Type B pancreatic cell (in vitro differentiated cells): ENCODE measurements around the gene HOXD1. TPM values are rescaled to one million over a fixed set of nuclear protein-coding genes. Genes with fewer than 3 reads are reported as not detected.
A peak's percentile ranks its signal among the peaks of the same experiment; 100 is the strongest.

Experiments used
- DNase-seq: peaks from one replicate; pipeline ENCODE4 v3.0.0; 2021; ENCODE audit warnings: mixed read lengths; ENCODE audit not compliant: unreplicated experiment; ENCODE audit errors: extremely low spot score
- H3K27ac Mint-ChIP-seq: 2 replicates; pipeline ENCODE4 v1.8.0; 2021; ENCODE audit warnings: mild to moderate bottlenecking, mixed read lengths
- H3K27me3 Mint-ChIP-seq: 2 replicates; pipeline ENCODE4 v1.8.0; 2021; ENCODE audit warnings: mixed read lengths
- H3K36me3 Mint-ChIP-seq: 2 replicates; pipeline ENCODE4 v1.8.0; 2021; ENCODE audit warnings: mixed read lengths
- H3K4me1 Mint-ChIP-seq: one replicate; pipeline ENCODE4 v1.8.0; 2021; ENCODE audit warnings: mixed read lengths; ENCODE audit not compliant: unreplicated experiment
- H3K4me3 Mint-ChIP-seq: 2 replicates; pipeline ENCODE4 v1.8.0; 2021; ENCODE audit warnings: mild to moderate bottlenecking, mixed read lengths
- H3K9me3 Mint-ChIP-seq: 2 replicates; pipeline ENCODE4 v1.8.0; 2021; ENCODE audit warnings: mixed read lengths
- total RNA-seq: library from RNA; stranded (reverse); gene quantifications from 2 replicates; pipeline ENCODE4 v1.2.1, GENCODE V29; 2021; ENCODE audit warnings: low replicate concordance
- TF ChIP-seq, protein P1 (sequence below): fragments of 200-600 bp; sonication (generic); conservative IDR thresholded peaks from 2 replicates; pipeline ENCODE4 v1.5.0; 2021; ENCODE audit warnings: antibody characterized with exemption, mild to moderate bottlenecking

The HOXD1 gene
- total RNA-seq, 1 donor from 2014 or later = 7.7 TPM

GRCh38 chr2:176147800-176148496, 40.5 kb upstream of the HOXD1 start:
- Mint-ChIP-seq H3K9me3 (no peaks in the 10 kb centered on the region), H3K27ac (peak overlapping the region; percentile 21), H3K36me3 (peaks cover 8% of the 10 kb centered on the region), H3K4me1 (peaks cover 21% of the 10 kb centered on the region), H3K27me3 (peaks cover 94% of the 10 kb centered on the region), H3K4me3 (peak overlapping the region; percentile 76)
- TF ChIP-seq, protein P1, sequence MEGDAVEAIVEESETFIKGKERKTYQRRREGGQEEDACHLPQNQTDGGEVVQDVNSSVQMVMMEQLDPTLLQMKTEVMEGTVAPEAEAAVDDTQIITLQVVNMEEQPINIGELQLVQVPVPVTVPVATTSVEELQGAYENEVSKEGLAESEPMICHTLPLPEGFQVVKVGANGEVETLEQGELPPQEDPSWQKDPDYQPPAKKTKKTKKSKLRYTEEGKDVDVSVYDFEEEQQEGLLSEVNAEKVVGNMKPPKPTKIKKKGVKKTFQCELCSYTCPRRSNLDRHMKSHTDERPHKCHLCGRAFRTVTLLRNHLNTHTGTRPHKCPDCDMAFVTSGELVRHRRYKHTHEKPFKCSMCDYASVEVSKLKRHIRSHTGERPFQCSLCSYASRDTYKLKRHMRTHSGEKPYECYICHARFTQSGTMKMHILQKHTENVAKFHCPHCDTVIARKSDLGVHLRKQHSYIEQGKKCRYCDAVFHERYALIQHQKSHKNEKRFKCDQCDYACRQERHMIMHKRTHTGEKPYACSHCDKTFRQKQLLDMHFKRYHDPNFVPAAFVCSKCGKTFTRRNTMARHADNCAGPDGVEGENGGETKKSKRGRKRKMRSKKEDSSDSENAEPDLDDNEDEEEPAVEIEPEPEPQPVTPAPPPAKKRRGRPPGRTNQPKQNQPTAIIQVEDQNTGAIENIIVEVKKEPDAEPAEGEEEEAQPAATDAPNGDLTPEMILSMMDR = no peak
- DNase-seq = no peak

- H3K27me3 Mint-ChIP-seq = peaks cover 94% of the 10 kb centered on the region
- no peak for DNase-seq
- H3K4me3 Mint-ChIP-seq = peak overlapping the region; percentile 89
- H3K9me3 Mint-ChIP-seq = no peaks in the 10 kb centered on the region
- TF ChIP-seq, protein P1 = no peak
- no peak overlapping the region for H3K27ac Mint-ChIP-seq
- peaks cover 8% of the 10 kb centered on the region for H3K36me3 Mint-ChIP-seq
- peaks cover 21% of the 10 kb centered on the region for H3K4me1 Mint-ChIP-seq
Measured at GRCh38 chr2:176148751-176149421, 39.6 kb upstream of the HOXD1 start.

DNA sequence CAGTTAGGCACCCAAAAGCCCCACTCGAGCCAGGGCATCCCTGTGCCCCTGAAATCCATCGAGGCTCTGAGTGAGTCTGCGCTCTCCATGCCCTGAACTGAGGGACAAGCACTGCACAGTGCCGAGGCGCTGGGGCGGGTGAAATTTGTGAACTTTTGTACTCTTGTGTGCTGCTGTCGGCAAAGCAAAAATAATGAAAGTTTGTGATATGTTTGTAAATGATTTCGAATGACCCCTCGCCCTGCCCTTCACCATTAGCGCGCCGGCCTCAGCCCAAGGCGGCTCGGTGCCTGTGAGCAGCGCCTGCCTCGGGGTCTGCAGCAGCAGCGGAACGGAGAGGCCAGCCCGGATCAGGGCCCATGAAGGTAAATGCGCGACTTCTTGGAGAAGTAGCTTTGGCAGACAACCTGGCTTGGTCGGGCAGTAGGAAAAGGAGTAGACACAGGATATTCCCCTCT, 39.0 kb upstream of the HOXD1 start:
- H3K4me1 Mint-ChIP-seq = peaks cover 21% of the 10 kb centered on the region
- H3K27me3 Mint-ChIP-seq = peaks cover 94% of the 10 kb centered on the region
- peaks cover 12% of the 10 kb centered on the region for H3K36me3 Mint-ChIP-seq
- TF ChIP-seq, protein P1 = no peak
- H3K4me3 Mint-ChIP-seq = peak overlapping the region; percentile 89
- H3K27ac Mint-ChIP-seq = no peak overlapping the region
- no peaks in the 10 kb centered on the region for H3K9me3 Mint-ChIP-seq
- DNase-seq = no peak

DNA sequence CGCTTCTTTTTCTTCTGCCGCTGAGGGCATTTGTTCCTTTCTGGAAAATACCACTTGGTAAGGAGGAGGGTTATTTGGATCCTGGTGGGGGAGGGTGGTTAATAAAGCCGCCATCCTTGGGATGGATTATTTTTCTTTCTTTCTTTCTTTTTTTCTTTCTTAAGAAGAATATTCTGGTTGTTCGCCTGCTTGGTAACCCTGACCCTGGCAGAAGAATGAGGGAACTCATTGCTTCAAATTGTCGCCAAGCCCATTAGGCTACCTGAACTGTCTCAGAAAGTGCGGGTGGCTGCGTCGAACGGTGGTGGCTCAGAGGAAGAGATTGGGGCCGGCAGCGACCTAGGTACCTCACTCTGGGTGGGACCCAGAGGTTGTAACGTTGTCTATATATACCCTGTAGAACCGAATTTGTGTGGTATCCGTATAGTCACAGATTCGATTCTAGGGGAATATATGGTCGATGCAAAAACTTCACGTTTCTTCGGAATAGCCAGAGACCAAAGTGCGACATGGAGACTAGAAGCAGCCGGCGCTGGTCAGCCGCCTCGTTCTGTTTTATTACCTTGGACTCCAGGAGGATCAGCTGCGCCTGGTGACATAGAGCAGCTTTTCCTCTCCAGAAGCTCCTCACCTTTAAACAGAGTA, 38.4 kb upstream of the HOXD1 start:
- H3K27ac Mint-ChIP-seq = peak overlapping the region; percentile 32
- DNase-seq = no peak
- TF ChIP-seq, protein P1 = no peak
- H3K36me3 Mint-ChIP-seq = peaks cover 17% of the 10 kb centered on the region
- no peaks in the 10 kb centered on the region for H3K9me3 Mint-ChIP-seq
- peaks cover 21% of the 10 kb centered on the region for H3K4me1 Mint-ChIP-seq
- peak overlapping the region; percentile 89 for H3K4me3 Mint-ChIP-seq
- H3K27me3 Mint-ChIP-seq = peaks cover 94% of the 10 kb centered on the region

DNA sequence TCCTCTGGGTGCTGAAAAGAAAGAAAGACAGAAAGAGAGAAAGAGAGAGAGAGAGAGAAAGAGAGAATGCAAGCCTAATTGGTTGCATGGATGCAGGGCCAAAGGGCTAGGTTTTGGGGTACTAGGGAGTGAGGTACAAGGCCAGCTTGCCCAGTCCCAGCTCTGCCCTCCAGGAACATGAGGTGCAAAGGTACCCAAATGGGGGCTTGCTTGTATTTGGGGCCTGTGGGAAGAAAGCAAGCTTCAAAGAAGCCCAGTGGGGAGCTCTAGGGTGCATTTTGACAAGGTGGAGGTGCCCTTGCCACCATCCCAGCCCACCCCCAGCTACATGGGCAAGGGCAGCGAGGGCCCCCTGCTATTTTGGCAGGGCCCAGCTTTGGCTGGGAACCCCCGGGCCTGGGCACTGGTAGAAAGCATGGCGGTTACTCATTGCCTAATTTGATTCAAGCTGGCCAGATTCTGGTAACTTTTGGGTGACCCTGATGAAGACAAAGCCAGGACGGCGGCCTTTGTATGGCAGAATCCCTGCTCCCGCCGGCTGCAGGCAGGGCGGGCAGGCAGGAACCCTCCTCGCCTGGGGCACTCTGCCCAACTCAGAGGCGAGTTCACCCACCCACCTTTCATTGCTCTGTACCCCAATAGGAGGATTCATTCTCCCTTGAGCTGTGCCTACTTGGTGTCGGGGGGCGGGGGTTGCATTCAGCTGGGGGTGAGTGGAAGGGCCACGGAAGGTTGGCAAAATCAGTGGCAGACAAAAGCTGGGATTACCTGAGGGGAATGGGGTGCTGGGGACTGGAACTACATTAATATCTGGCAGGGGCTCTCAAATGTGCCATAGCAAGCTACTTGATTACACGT, 37.7 kb upstream of the HOXD1 start:
- H3K27me3 Mint-ChIP-seq = peaks cover 94% of the 10 kb centered on the region
- H3K9me3 Mint-ChIP-seq = no peaks in the 10 kb centered on the region
- H3K27ac Mint-ChIP-seq = peak overlapping the region; percentile 75
- no peak for DNase-seq
- peak overlapping the region; percentile 89 for H3K4me3 Mint-ChIP-seq
- peaks cover 21% of the 10 kb centered on the region for H3K4me1 Mint-ChIP-seq
- TF ChIP-seq, protein P1 = no peak
- peaks cover 24% of the 10 kb centered on the region for H3K36me3 Mint-ChIP-seq
